HepG2 (cell line): ENCODE measurements around the gene ACOT4. TPM values are rescaled to one million over a fixed set of nuclear protein-coding genes. Genes with fewer than 3 reads are reported as not detected.

Experiments
- CBX1 ChIP-seq: IDR thresholded peaks from one replicate; pipeline ENCODE4 v1.6.1; 2016; ENCODE audit warnings: antibody characterized with exemption, low read depth
- CENPX ChIP-seq: sonication (generic); formaldehyde crosslinking; IDR thresholded peaks from 2 replicates; pipeline ENCODE4 v1.9.0; 2021; ENCODE audit warnings: mild to moderate bottlenecking, missing genetic modification reagents, moderate library complexity
- HBP1 ChIP-seq: IDR thresholded peaks from 2 replicates; pipeline ENCODE4 v1.6.1; 2016; ENCODE audit warnings: low read depth, control low read depth
- IKZF1 ChIP-seq: fragments of 450-650 bp; IDR thresholded peaks from 2 replicates; pipeline ENCODE4 v1.7.1; 2016
- MAX ChIP-seq: IDR thresholded peaks from 2 replicates; pipeline ENCODE4 v1.6.1; 2012; ENCODE audit warnings: inconsistent platforms
- NR2F6 ChIP-seq, 2 experiments: IDR thresholded peaks; 2 replicates each; pipeline ENCODE4 v1.6.1; 2016; ENCODE audit warnings: antibody characterized with exemption in 1 of 2, mild to moderate bottlenecking in 1 of 2
- PHF21A ChIP-seq: sonication (generic); formaldehyde crosslinking; IDR thresholded peaks from 2 replicates; pipeline ENCODE4 v1.5.0; 2020; ENCODE audit warnings: mild to moderate bottlenecking, missing genetic modification reagents
- SIX4 ChIP-seq: sonication (generic); formaldehyde crosslinking; IDR thresholded peaks from 2 replicates; pipeline ENCODE4 v1.4.0; 2020; ENCODE audit warnings: missing genetic modification reagents
- SKI ChIP-seq: fragments of 450-650 bp; IDR thresholded peaks from one replicate; pipeline ENCODE4 v1.6.1; 2018; ENCODE audit warnings: mild to moderate bottlenecking; ENCODE audit not compliant: partially characterized antibody
- ZBTB1 ChIP-seq: sonication (generic); formaldehyde crosslinking; IDR thresholded peaks from 2 replicates; pipeline ENCODE4 v1.4.0; 2020; ENCODE audit warnings: missing genetic modification reagents, borderline replicate concordance
- ZBTB26 ChIP-seq: IDR thresholded peaks from 2 replicates; pipeline ENCODE4 v1.6.1; 2016; ENCODE audit warnings: missing compliant biosample characterization, missing genetic modification reagents, borderline replicate concordance
- ZFP1 ChIP-seq: IDR thresholded peaks from 2 replicates; pipeline ENCODE4 v1.6.1; 2016
- ZMYM3 ChIP-seq: sonication (generic); formaldehyde crosslinking; IDR thresholded peaks from 2 replicates; pipeline ENCODE4 v1.5.1; 2020; ENCODE audit warnings: mild to moderate bottlenecking, missing genetic modification reagents
- ZMYM4 ChIP-seq: sonication (generic); formaldehyde crosslinking; IDR thresholded peaks from 2 replicates; pipeline ENCODE4 v1.8.1; 2023; ENCODE audit warnings: mild to moderate bottlenecking, missing genetic modification reagents
- ZNF160 ChIP-seq: sonication (generic); formaldehyde crosslinking; IDR thresholded peaks from 2 replicates; pipeline ENCODE4 v1.8.0; 2022; ENCODE audit warnings: mild to moderate bottlenecking, inconsistent platforms, missing genetic modification reagents
- ZNF501 ChIP-seq: sonication (generic); formaldehyde crosslinking; IDR thresholded peaks from 2 replicates; pipeline ENCODE4 v1.5.1; 2020; ENCODE audit warnings: mild to moderate bottlenecking, moderate library complexity, missing genetic modification reagents
- ZNF558 ChIP-seq: sonication (generic); formaldehyde crosslinking; IDR thresholded peaks from 2 replicates; pipeline ENCODE4 v1.9.0; 2022; ENCODE audit warnings: mild to moderate bottlenecking, missing genetic modification reagents, borderline replicate concordance
- ZNF564 ChIP-seq: sonication (generic); formaldehyde crosslinking; IDR thresholded peaks from 2 replicates; pipeline ENCODE4 v1.8.1; 2023; ENCODE audit warnings: mild to moderate bottlenecking, missing genetic modification reagents
- ZNF614 ChIP-seq: IDR thresholded peaks from 2 replicates; pipeline ENCODE4 v1.6.1; 2018; ENCODE audit warnings: missing biosample characterization, missing genetic modification reagents, inconsistent platforms, borderline replicate concordance
- ZNF713 ChIP-seq: sonication (generic); formaldehyde crosslinking; IDR thresholded peaks from 2 replicates; pipeline ENCODE4 v1.4.0; 2020; ENCODE audit warnings: mild to moderate bottlenecking, missing genetic modification reagents
- ZNF740 ChIP-seq: sonication (generic); formaldehyde crosslinking; IDR thresholded peaks from 2 replicates; pipeline ENCODE4 v1.4.0; 2020; ENCODE audit warnings: missing genetic modification reagents
- ZNF841 ChIP-seq: sonication (generic); formaldehyde crosslinking; IDR thresholded peaks from 2 replicates; pipeline ENCODE4 v1.8.1; 2023; ENCODE audit warnings: missing genetic modification reagents, borderline replicate concordance
- polyA plus RNA-seq, 8 experiments: library from polyadenylated mRNA; depleted of rRNA in 3 of 8; stranded (reverse) in 7 of 8; unstranded in 1 of 8; fragments of >200 nt; fragmentation: Illumina TruSeq in 4 of 8; extraction: Trizol in 4 of 8; gene quantifications; 2 replicates each; pipeline versions ENCODE4 v1.2.1 to v1.2.3, GENCODE V29; 2011 to 2016; ENCODE audit warnings: low read depth in 4 of 8, missing spikeins in 1 of 8, mixed read lengths in 1 of 8; ENCODE audit not compliant: insufficient read depth in 1 of 8
- total RNA-seq, 5 experiments: library from RNA; depleted of rRNA; stranded (reverse); fragments of >200 nt; fragmentation: Illumina TruSeq; extraction: Trizol; gene quantifications; 2 replicates each; pipeline ENCODE4 v1.2.3, GENCODE V29; 2016; ENCODE audit warnings: low read depth in 1 of 5
- TF ChIP-seq, protein P1 (sequence below): sonication (generic); formaldehyde crosslinking; IDR thresholded peaks from 2 replicates; pipeline ENCODE4 v1.5.1; 2020; ENCODE audit warnings: missing genetic modification reagents, mild to moderate bottlenecking, borderline replicate concordance
- TF ChIP-seq, protein P2 (sequence below): sonication (generic); formaldehyde crosslinking; IDR thresholded peaks from 2 replicates; pipeline ENCODE4 v1.8.1; 2023; ENCODE audit warnings: missing genetic modification reagents, mild to moderate bottlenecking, borderline replicate concordance
- TF ChIP-seq, protein P3 (sequence below): IDR thresholded peaks from 2 replicates; pipeline ENCODE4 v1.6.1; 2016; ENCODE audit warnings: missing biosample characterization, missing genetic modification reagents, low read depth

The ACOT4 gene
- total and polyA plus RNA-seq, 2 of the 13 experiments (the other 11 are each of a cell fraction or from before 2014, with no cell fraction given), result 0.04 to 0.05 TPM

- TF ChIP-seq, protein P1, sequence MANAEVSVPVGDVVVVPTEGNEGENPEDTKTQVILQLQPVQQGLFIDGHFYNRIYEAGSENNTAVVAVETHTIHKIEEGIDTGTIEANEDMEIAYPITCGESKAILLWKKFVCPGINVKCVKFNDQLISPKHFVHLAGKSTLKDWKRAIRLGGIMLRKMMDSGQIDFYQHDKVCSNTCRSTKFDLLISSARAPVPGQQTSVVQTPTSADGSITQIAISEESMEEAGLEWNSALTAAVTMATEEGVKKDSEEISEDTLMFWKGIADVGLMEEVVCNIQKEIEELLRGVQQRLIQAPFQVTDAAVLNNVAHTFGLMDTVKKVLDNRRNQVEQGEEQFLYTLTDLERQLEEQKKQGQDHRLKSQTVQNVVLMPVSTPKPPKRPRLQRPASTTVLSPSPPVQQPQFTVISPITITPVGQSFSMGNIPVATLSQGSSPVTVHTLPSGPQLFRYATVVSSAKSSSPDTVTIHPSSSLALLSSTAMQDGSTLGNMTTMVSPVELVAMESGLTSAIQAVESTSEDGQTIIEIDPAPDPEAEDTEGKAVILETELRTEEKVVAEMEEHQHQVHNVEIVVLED (CRISPR knock-in tag), result peak; percentile 55; the same call in 1 of the 2 replicates
- TF ChIP-seq HBP1 (CRISPR knock-in tag) (0 out of 2 replicates have a peak, but pooled peaks have one; percentile 61), MAX (peak; percentile 45; the same call in 1 of the 2 replicates), ZNF558 (CRISPR knock-in tag) (no peak), ZFP1 (CRISPR knock-in tag) (no peak), ZBTB1 (no peak), IKZF1 (no peak), ZMYM4 (CRISPR knock-in tag) (peak; percentile 57; the same call in 1 of the 2 replicates), ZNF713 (no peak), SIX4 (no peak), ZBTB26 (CRISPR knock-in tag) (no peak), CENPX (CRISPR knock-in tag) (no peak), ZNF564 (CRISPR knock-in tag) (no peak), PHF21A (CRISPR knock-in tag) (peak; percentile 50; the same call in 1 of the 2 replicates), ZMYM3 (CRISPR knock-in tag) (0 out of 2 replicates have a peak, but pooled peaks have one; percentile 29), CBX1 (no peak), ZNF740 (CRISPR knock-in tag) (no peak), ZNF160 (CRISPR knock-in tag) (no peak), ZNF614 (no peak), ZNF501 (CRISPR knock-in tag) (peak; percentile 80), NR2F6 (IDR thresholded peaks at IDR 0.05) (no peak), NR2F6 (CRISPR knock-in tag; IDR thresholded peaks at IDR 0.05) (peak; percentile 53), SKI (no peak), ZNF841 (no peak)
- TF ChIP-seq, protein P2, sequence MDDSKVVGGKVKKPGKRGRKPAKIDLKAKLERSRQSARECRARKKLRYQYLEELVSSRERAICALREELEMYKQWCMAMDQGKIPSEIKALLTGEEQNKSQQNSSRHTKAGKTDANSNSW, result no peak
- TF ChIP-seq, protein P3, sequence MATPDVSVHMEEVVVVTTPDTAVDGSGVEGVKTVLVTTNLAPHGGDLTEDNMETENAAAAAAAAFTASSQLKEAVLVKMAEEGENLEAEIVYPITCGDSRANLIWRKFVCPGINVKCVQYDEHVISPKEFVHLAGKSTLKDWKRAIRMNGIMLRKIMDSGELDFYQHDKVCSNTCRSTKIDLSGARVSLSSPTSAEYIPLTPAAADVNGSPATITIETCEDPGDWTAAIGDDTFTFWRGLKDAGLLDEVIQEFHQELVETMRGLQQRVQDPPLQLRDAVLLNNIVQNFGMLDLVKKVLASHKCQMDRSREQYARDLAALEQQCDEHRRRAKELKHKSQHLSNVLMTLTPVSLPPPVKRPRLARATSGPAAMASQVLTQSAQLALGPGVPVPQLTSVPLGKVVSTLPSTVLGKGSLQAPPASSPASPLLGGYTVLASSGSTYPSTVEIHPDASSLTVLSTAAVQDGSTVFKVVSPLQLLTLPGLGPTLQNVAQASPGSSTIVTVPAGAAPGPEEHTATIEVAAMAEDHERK (CRISPR knock-in tag), result no peak
Observed at GRCh38 chr14:73644531-73645247, 53.0 kb downstream of the ACOT4 start, which contains the start of gene DNAL1 (continued).
